SU-DHL-6 (cell line): ENCODE results near the gene SYNJ2.

Source experiments
- H2AFZ ChIP-seq: fragments of 200-600 bp; sonication (generic); 2 replicates; pipeline ENCODE4 v1.6.1; 2014; ENCODE audit warnings: low read depth, mild to moderate bottlenecking, moderate library complexity, mixed read lengths, antibody characterized with exemption, low read length; ENCODE audit not compliant: severe bottlenecking
- H3F3A ChIP-seq: fragments of 200-600 bp; shearing (Covaris generic); 2 replicates; pipeline ENCODE4 v1.6.0; 2016; ENCODE audit warnings: antibody characterized with exemption, mild to moderate bottlenecking; ENCODE audit not compliant: insufficient read depth
- H3K27ac ChIP-seq: fragments of 200-600 bp; sonication (generic); 2 replicates; pipeline ENCODE4 v1.5.1; 2016; ENCODE audit warnings: low read depth, mild to moderate bottlenecking, low read length, moderate library complexity, mixed read lengths
- H3K27me3 ChIP-seq: fragments of 200-600 bp; sonication (generic), shearing (Covaris generic); 2 replicates; pipeline ENCODE4 v1.6.0; 2014; ENCODE audit warnings: mild to moderate bottlenecking, low read length
- H3K36me3 ChIP-seq: fragments of 200-600 bp; sonication (generic); 2 replicates; pipeline ENCODE4 v1.6.1; 2014; ENCODE audit warnings: mild to moderate bottlenecking, low read length, mixed read lengths
- H3K4me2 ChIP-seq: fragments of 300-600, 200-600 bp; shearing (Covaris generic), sonication (generic); 2 replicates; pipeline ENCODE4 v1.6.0; 2014; ENCODE audit warnings: low read length, low read depth, mild to moderate bottlenecking; ENCODE audit not compliant: poor library complexity, severe bottlenecking
- H3K4me3 ChIP-seq: fragments of 200-600 bp; sonication (generic); 2 replicates; pipeline ENCODE4 v1.5.1; 2014; ENCODE audit warnings: antibody characterized with exemption, low read length, mild to moderate bottlenecking, mixed read lengths; ENCODE audit not compliant: insufficient read depth, poor library complexity, severe bottlenecking
- H3K79me2 ChIP-seq: fragments of 200-600 bp; sonication (generic); 2 replicates; pipeline ENCODE4 v1.6.1; 2014; ENCODE audit warnings: mild to moderate bottlenecking, low read length, moderate library complexity; ENCODE audit not compliant: insufficient read depth
- H3K9ac ChIP-seq: fragments of 200-600 bp; sonication (generic); 2 replicates; pipeline ENCODE4 v1.7.0; 2014; ENCODE audit warnings: mild to moderate bottlenecking, low read length
- H3K9me2 ChIP-seq: fragments of 200-600 bp; sonication (generic); replicated peaks from 2 replicates; pipeline ENCODE4 v1.6.1; 2014; ENCODE audit warnings: low read length; ENCODE audit not compliant: insufficient read depth
- H3K9me3 ChIP-seq: fragments of 200-600 bp; sonication (generic); 2 replicates; pipeline ENCODE4 v1.6.1; 2014; ENCODE audit warnings: low read length, mixed read lengths; ENCODE audit not compliant: insufficient read depth
- H4K20me1 ChIP-seq: fragments of 200-600 bp; sonication (generic); 2 replicates; pipeline ENCODE4 v1.6.1; 2014; ENCODE audit warnings: low read depth, mild to moderate bottlenecking, antibody characterized with exemption, low read length, moderate library complexity, mixed read lengths
- EZH2phosphoT487 ChIP-seq: fragments of 200-600 bp; sonication (generic), shearing (Covaris generic); conservative IDR thresholded peaks from 2 replicates; pipeline ENCODE4 v1.6.1; 2018; ENCODE audit warnings: mild to moderate bottlenecking, antibody characterized with exemption, low read length, moderate library complexity, mixed read lengths
- TF ChIP-seq, protein P1 (sequence below): fragments of 200-600 bp; sonication (generic); IDR thresholded peaks from one replicate; pipeline ENCODE4 v1.5.1; 2017; ENCODE audit warnings: antibody characterized with exemption, mild to moderate bottlenecking, low read length, moderate library complexity; ENCODE audit not compliant: insufficient read depth, poor library complexity, severe bottlenecking

The SYNJ2 gene

DNA sequence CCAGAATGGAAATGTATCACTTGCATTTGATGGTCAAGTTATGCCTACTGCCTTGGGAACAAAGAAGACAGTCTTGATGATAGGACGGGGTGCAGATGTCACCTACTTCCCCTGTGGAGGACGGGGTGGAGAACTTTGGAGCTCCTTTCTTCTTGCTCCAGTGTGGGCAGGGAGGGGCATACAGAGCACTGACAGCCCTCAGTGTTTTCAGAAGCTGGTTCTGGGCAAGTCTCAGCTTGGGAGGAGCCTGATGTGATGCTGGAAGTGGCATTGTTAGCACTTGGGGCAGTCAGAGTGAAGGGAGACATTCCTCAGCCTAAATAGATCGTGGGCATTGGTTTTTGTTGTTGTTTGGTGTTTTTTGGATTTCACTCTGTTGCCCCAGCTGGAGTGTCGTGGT lies 59.7 kb downstream of the SYNJ2 start:
- Histone ChIP-seq H3K9me2 (no peaks in the 10 kb centered on the region), H3K9me3 (no peaks in the 10 kb centered on the region), H3F3A (no peaks in the 10 kb centered on the region), H3K9ac (no peak overlapping the region), H4K20me1 (no peaks in the 10 kb centered on the region), H3K27me3 (no peaks in the 10 kb centered on the region), H3K27ac (no peak overlapping the region), H3K4me2 (no peak overlapping the region), H3K4me3 (no peak overlapping the region), H2AFZ (no peak overlapping the region), H3K36me3 (no peaks in the 10 kb centered on the region), H3K79me2 (no peaks in the 10 kb centered on the region)
- TF ChIP-seq, protein P1, sequence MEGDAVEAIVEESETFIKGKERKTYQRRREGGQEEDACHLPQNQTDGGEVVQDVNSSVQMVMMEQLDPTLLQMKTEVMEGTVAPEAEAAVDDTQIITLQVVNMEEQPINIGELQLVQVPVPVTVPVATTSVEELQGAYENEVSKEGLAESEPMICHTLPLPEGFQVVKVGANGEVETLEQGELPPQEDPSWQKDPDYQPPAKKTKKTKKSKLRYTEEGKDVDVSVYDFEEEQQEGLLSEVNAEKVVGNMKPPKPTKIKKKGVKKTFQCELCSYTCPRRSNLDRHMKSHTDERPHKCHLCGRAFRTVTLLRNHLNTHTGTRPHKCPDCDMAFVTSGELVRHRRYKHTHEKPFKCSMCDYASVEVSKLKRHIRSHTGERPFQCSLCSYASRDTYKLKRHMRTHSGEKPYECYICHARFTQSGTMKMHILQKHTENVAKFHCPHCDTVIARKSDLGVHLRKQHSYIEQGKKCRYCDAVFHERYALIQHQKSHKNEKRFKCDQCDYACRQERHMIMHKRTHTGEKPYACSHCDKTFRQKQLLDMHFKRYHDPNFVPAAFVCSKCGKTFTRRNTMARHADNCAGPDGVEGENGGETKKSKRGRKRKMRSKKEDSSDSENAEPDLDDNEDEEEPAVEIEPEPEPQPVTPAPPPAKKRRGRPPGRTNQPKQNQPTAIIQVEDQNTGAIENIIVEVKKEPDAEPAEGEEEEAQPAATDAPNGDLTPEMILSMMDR: no peak
- no peak for TF ChIP-seq EZH2phosphoT487

DNA sequence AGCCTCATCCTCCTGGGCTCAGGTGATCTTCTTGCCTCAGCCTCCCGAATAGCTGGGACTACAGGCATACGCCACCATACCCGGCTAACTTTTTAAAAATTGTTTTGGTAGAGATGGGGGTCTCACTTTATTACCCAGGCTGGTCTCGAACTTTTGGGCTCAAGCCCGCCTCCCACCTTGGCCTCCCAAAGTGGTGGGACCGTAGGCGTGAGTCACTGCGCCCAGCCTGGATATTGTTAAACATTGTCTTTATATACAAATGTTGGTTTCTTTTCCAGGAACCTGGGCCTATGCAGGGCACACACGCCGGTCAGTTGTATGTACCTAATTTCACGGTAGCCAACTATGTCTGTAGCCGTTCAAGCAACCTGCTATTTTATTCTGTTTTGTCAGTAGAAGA lies 60.1 kb downstream of the SYNJ2 start:
- no peak overlapping the region for H3K9ac ChIP-seq
- no peak overlapping the region for H3K27ac ChIP-seq
- H3F3A ChIP-seq: no peaks in the 10 kb centered on the region
- H3K9me3 ChIP-seq: no peaks in the 10 kb centered on the region
- H2AFZ ChIP-seq: no peak overlapping the region
- H3K4me2 ChIP-seq: no peak overlapping the region
- H3K9me2 ChIP-seq: no peaks in the 10 kb centered on the region
- TF ChIP-seq EZH2phosphoT487: no peak
- TF ChIP-seq, protein P1: no peak
- no peaks in the 10 kb centered on the region for H3K36me3 ChIP-seq
- H4K20me1 ChIP-seq: no peaks in the 10 kb centered on the region
- no peaks in the 10 kb centered on the region for H3K79me2 ChIP-seq
- no peaks in the 10 kb centered on the region for H3K27me3 ChIP-seq
- no peak overlapping the region for H3K4me3 ChIP-seq

DNA sequence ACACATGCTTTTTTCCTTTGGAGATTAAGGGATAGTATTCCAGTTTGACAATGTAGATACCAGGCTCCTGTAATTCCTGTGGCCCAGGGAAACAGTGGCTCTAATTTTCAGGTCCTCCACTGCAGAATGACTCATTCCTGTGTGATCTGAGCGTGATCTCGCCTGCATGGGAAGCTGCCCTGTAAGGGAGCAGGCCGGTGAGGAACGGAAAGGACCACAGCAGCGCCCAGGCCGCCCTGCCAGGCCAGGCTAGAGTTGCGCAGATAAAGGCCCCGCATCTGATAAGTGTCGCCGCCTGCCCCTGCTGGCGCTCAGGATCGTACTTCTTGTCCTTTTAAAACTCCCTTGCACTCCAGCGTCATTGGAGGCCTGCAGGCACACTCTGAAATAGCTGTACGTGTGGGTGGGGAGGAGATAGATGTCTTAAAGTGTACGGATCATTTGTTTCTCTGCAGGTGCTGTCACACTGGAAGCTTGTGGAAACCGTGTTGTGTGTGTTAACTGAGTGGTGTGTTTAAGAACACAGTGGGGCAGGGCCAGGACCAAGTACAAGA lies 60.7 kb downstream of the SYNJ2 start:
- no peak overlapping the region for H3K4me2 ChIP-seq
- no peaks in the 10 kb centered on the region for H4K20me1 ChIP-seq
- no peak overlapping the region for H3K27ac ChIP-seq
- H3K9me3 ChIP-seq: no peaks in the 10 kb centered on the region
- no peak overlapping the region for H3K9ac ChIP-seq
- no peaks in the 10 kb centered on the region for H3K36me3 ChIP-seq
- H3K9me2 ChIP-seq: no peaks in the 10 kb centered on the region
- no peaks in the 10 kb centered on the region for H3K79me2 ChIP-seq
- H3K4me3 ChIP-seq: no peak overlapping the region
- no peaks in the 10 kb centered on the region for H3F3A ChIP-seq
- no peak overlapping the region for H2AFZ ChIP-seq
- no peaks in the 10 kb centered on the region for H3K27me3 ChIP-seq
- TF ChIP-seq, protein P1: no peak
- no peak for TF ChIP-seq EZH2phosphoT487

DNA sequence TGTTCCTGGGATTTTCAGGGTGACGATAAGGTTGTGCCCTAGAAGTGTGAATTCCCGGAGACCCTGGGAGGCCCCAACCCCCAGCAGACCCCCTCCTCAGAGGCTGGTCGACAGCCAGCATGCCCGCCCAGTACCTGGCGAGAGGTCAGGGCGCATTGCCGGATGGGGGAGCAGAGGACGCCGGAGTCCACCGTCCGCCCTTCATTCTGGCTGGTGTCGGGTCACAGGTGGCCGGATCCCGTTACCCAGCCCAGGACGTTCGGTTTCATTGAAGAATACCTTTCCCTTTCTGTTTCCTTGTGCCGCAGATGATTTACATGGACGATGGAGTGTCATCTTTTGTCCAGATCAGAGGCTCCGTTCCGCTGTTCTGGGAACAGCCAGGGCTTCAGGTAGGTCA lies 61.3 kb downstream of the SYNJ2 start:
- H3K36me3 ChIP-seq: no peaks in the 10 kb centered on the region

More for the DNA sequence above, 61.3 kb downstream of the SYNJ2 start:
- no peak overlapping the region for H3K27ac ChIP-seq
- TF ChIP-seq EZH2phosphoT487: no peak
- TF ChIP-seq, protein P1: no peak
- no peaks in the 10 kb centered on the region for H3K9me2 ChIP-seq
- no peaks in the 10 kb centered on the region for H4K20me1 ChIP-seq
- H3K4me3 ChIP-seq: no peak overlapping the region
- no peaks in the 10 kb centered on the region for H3K27me3 ChIP-seq
- H3K4me2 ChIP-seq: no peak overlapping the region
- H2AFZ ChIP-seq: no peak overlapping the region
- no peaks in the 10 kb centered on the region for H3K79me2 ChIP-seq
- H3K9me3 ChIP-seq: no peaks in the 10 kb centered on the region
- no peak overlapping the region for H3K9ac ChIP-seq
- no peaks in the 10 kb centered on the region for H3F3A ChIP-seq
